Measurements from ENCODE around the gene MEX3C.

MEX3C gene

GRCh38 chr18:51132256-51132935 is 65.1 kb downstream of the MEX3C start:
- no peak overlapping the region for H3K23ac ChIP-seq (ENCODE audit: low read length)

GRCh38 chr18:51128533-51128932 is 68.9 kb downstream of the MEX3C start:
- H4K5ac ChIP-seq (ENCODE audit: low read length) = no peak overlapping the region
- no peak for DNase-seq
- H3K4me2 ChIP-seq (ENCODE audit: low read length) = no peak overlapping the region
- H2BK15ac ChIP-seq (replicated peaks; ENCODE audit: low read depth) = no peak overlapping the region
- no peak overlapping the region for H2AK5ac ChIP-seq (ENCODE audit: low read length)
- no peaks in the 10 kb centered on the region for H3K36me3 ChIP-seq (ENCODE audit: control insufficient read depth, insufficient read depth, low read length)
- no peak overlapping the region for H3K56ac ChIP-seq (ENCODE audit: low read length)
- H3K27me3 ChIP-seq (ENCODE audit: insufficient read depth, low read length, poor library complexity) = no peaks in the 10 kb centered on the region
- H3K4me1 ChIP-seq (ENCODE audit: control insufficient read depth, low read depth, low read length) = no peaks in the 10 kb centered on the region
- H3K4me3 ChIP-seq (ENCODE audit: low read length) = no peak overlapping the region
- no CpG with 5 or more reads among the region's 4 CpGs for WGBS (ENCODE audit: extremely low coverage, insufficient coverage, low lambda C conversion rate)
- H3K23ac ChIP-seq (ENCODE audit: low read length) = no peak overlapping the region
- H3K27ac ChIP-seq (ENCODE audit: low read depth, low read length) = no peak overlapping the region
- no peaks in the 10 kb centered on the region for H3K79me2 ChIP-seq (ENCODE audit: control insufficient read depth, insufficient read depth, low read length)
- no peak overlapping the region for H3K4ac ChIP-seq (ENCODE audit: low read depth, low read length)
- no peak overlapping the region for H3K18ac ChIP-seq (ENCODE audit: low read length)
- no peak overlapping the region for H3K9ac ChIP-seq (ENCODE audit: low read length)
- H2BK120ac ChIP-seq (ENCODE audit: low read depth, low read length) = no peak overlapping the region
- H3K79me1 ChIP-seq (ENCODE audit: low read length) = no peaks in the 10 kb centered on the region
- H4K8ac ChIP-seq (ENCODE audit: low read depth, low read length) = no peak overlapping the region
- H2BK5ac ChIP-seq (ENCODE audit: low read length) = no peak overlapping the region

More at GRCh38 chr18:51132256-51132935, 65.1 kb downstream of the MEX3C start:
- H2BK15ac ChIP-seq (replicated peaks; ENCODE audit: low read depth) = no peak overlapping the region
- no peaks in the 10 kb centered on the region for H3K36me3 ChIP-seq (ENCODE audit: control insufficient read depth, insufficient read depth, low read length)
- no peak overlapping the region for H4K5ac ChIP-seq (ENCODE audit: low read length)
- H2BK120ac ChIP-seq (ENCODE audit: low read depth, low read length) = no peak overlapping the region
- no peak overlapping the region for H3K18ac ChIP-seq (ENCODE audit: low read length)
- H3K56ac ChIP-seq (ENCODE audit: low read length) = no peak overlapping the region
- DNase-seq = no peak
- H4K8ac ChIP-seq (ENCODE audit: low read depth, low read length) = no peak overlapping the region
- H2AK5ac ChIP-seq (ENCODE audit: low read length) = no peak overlapping the region
- H3K79me2 ChIP-seq (ENCODE audit: control insufficient read depth, insufficient read depth, low read length) = no peaks in the 10 kb centered on the region
- H3K27me3 ChIP-seq (ENCODE audit: insufficient read depth, low read length, poor library complexity) = no peaks in the 10 kb centered on the region
- H3K79me1 ChIP-seq (ENCODE audit: low read length) = no peaks in the 10 kb centered on the region
- H2BK5ac ChIP-seq (ENCODE audit: low read length) = no peak overlapping the region
- no peaks in the 10 kb centered on the region for H3K4me1 ChIP-seq (ENCODE audit: control insufficient read depth, low read depth, low read length)
- no peak overlapping the region for H3K9ac ChIP-seq (ENCODE audit: low read length)
- no peak overlapping the region for H3K4ac ChIP-seq (ENCODE audit: low read depth, low read length)
- H3K4me2 ChIP-seq (ENCODE audit: low read length) = no peak overlapping the region
- no CpG with 5 or more reads among the region's 6 CpGs for WGBS (ENCODE audit: extremely low coverage, insufficient coverage, low lambda C conversion rate)
- H3K27ac ChIP-seq (ENCODE audit: low read depth, low read length) = no peak overlapping the region
- H3K4me3 ChIP-seq (ENCODE audit: low read length) = no peak overlapping the region

- Histone ChIP-seq H4K8ac (ENCODE audit: low read depth, low read length) (no peak overlapping the region), H3K9ac (ENCODE audit: low read length) (no peak overlapping the region), H2BK5ac (ENCODE audit: low read length) (no peak overlapping the region), H3K23ac (ENCODE audit: low read length) (no peak overlapping the region), H3K56ac (ENCODE audit: low read length) (no peak overlapping the region), H3K27ac (ENCODE audit: low read depth, low read length) (no peak overlapping the region), H3K36me3 (ENCODE audit: control insufficient read depth, insufficient read depth, low read length) (no peaks in the 10 kb centered on the region), H2AK5ac (ENCODE audit: low read length) (no peak overlapping the region), H3K4me3 (ENCODE audit: low read length) (no peak overlapping the region), H2BK120ac (ENCODE audit: low read depth, low read length) (no peak overlapping the region), H2BK15ac (replicated peaks; ENCODE audit: low read depth) (no peak overlapping the region), H3K4me2 (ENCODE audit: low read length) (no peak overlapping the region), H3K4me1 (ENCODE audit: control insufficient read depth, low read depth, low read length) (no peaks in the 10 kb centered on the region), H3K18ac (ENCODE audit: low read length) (no peak overlapping the region), H3K4ac (ENCODE audit: low read depth, low read length) (no peak overlapping the region), H3K79me2 (ENCODE audit: control insufficient read depth, insufficient read depth, low read length) (no peaks in the 10 kb centered on the region), H3K27me3 (ENCODE audit: insufficient read depth, low read length, poor library complexity) (no peaks in the 10 kb centered on the region), H3K79me1 (ENCODE audit: low read length) (no peaks in the 10 kb centered on the region), H4K5ac (ENCODE audit: low read length) (no peak overlapping the region)
- WGBS (ENCODE audit: extremely low coverage, insufficient coverage, low lambda C conversion rate) = no CpG with 5 or more reads among the region's 3 CpGs
- DNase-seq = no peak
Measured at GRCh38 chr18:51127664-51128063, 69.8 kb downstream of the MEX3C start.

- Histone ChIP-seq H4K8ac (ENCODE audit: low read depth, low read length) (no peak overlapping the region), H3K4me3 (ENCODE audit: low read length) (no peak overlapping the region), H2BK120ac (ENCODE audit: low read depth, low read length) (no peak overlapping the region), H3K23ac (ENCODE audit: low read length) (no peak overlapping the region), H3K56ac (ENCODE audit: low read length) (no peak overlapping the region), H2BK5ac (ENCODE audit: low read length) (no peak overlapping the region), H3K4me1 (ENCODE audit: control insufficient read depth, low read depth, low read length) (no peaks in the 10 kb centered on the region), H3K4me2 (ENCODE audit: low read length) (no peak overlapping the region), H3K36me3 (ENCODE audit: control insufficient read depth, insufficient read depth, low read length) (no peaks in the 10 kb centered on the region), H2AK5ac (ENCODE audit: low read length) (no peak overlapping the region), H3K79me1 (ENCODE audit: low read length) (no peaks in the 10 kb centered on the region), H3K27ac (ENCODE audit: low read depth, low read length) (no peak overlapping the region), H3K9ac (ENCODE audit: low read length) (no peak overlapping the region), H3K79me2 (ENCODE audit: control insufficient read depth, insufficient read depth, low read length) (no peaks in the 10 kb centered on the region), H3K4ac (ENCODE audit: low read depth, low read length) (no peak overlapping the region), H2BK15ac (replicated peaks; ENCODE audit: low read depth) (no peak overlapping the region), H4K5ac (ENCODE audit: low read length) (no peak overlapping the region), H3K27me3 (ENCODE audit: insufficient read depth, low read length, poor library complexity) (no peaks in the 10 kb centered on the region), H3K18ac (ENCODE audit: low read length) (no peak overlapping the region)
- no CpG with 5 or more reads among the region's 2 CpGs for WGBS (ENCODE audit: extremely low coverage, insufficient coverage, low lambda C conversion rate)
- no peak for DNase-seq
Measured at GRCh38 chr18:51125976-51126375, 71.5 kb downstream of the MEX3C start.
